Prostate gland (tissue), 2 donors: ENCODE measurements around the gene ZNF804A. TPM values are rescaled to one million over a fixed set of nuclear protein-coding genes. Genes with fewer than 3 reads are reported as not detected.

Experiments
- DNase-seq: peaks from one replicate; pipeline ENCODE4 v3.0.0-alpha.2; 2019; ENCODE audit warnings: low spot score
- H3K27ac ChIP-seq, 2 donors: fragments of 200-600 bp; sonication (generic); 2 replicates each; pipeline ENCODE4 v1.5.1; 2017 to 2019
- H3K27me3 ChIP-seq: fragments of 200-600 bp; sonication (generic); replicated peaks from 2 replicates; pipeline ENCODE4 v1.5.1; 2019; ENCODE audit not compliant: insufficient read depth
- H3K36me3 ChIP-seq, 2 donors: fragments of 200-600 bp; sonication (generic); 1 replicate in 1 of 2; 2 replicates in 1 of 2; pipeline versions ENCODE4 v1.5.1 to v1.8.1; 2017 to 2019
- H3K4me1 ChIP-seq: fragments of 200-600 bp; sonication (generic); replicated peaks from 2 replicates; pipeline ENCODE4 v1.5.1; 2019
- H3K4me3 ChIP-seq, 2 donors: fragments of 200-600 bp; sonication (generic); 2 replicates each; pipeline ENCODE4 v1.5.1; 2017 to 2019
- H3K9me3 ChIP-seq: fragments of 200-600 bp; sonication (generic); 2 replicates; pipeline ENCODE4 v1.5.1; 2017
- CTCF ChIP-seq, 4 experiments: fragments of 200-600 bp in 2 of 4; fragments of 450-650 bp in 2 of 4; sonication (generic) in 2 of 4; IDR thresholded peaks; 1 replicate in 3 of 4; 2 replicates in 1 of 4; pipeline ENCODE4 v1.5.1; 2016 to 2019; ENCODE audit warnings: antibody characterized with exemption in 4 of 4, mild to moderate bottlenecking in 2 of 4, moderate library complexity in 2 of 4
- POLR2A ChIP-seq: fragments of 450-650 bp; IDR thresholded peaks from one replicate; pipeline ENCODE4 v1.6.1; 2016; ENCODE audit warnings: antibody characterized with exemption, mild to moderate bottlenecking
- POLR2AphosphoS5 ChIP-seq: sonication (generic); formaldehyde crosslinking; IDR thresholded peaks from one replicate; pipeline ENCODE4 v1.6.1; 2017; ENCODE audit warnings: antibody characterized with exemption
- WGBS: methylation state at CpG from one replicate; pipeline ENCODE4 v1.1.5; 2018; 5-methylcytosine and 5-hydroxymethylcytosine counted together
- intact Hi-C: fragments of 100-400 bp; cut with DNase I; formaldehyde crosslinking; loops from one replicate; pipeline ENCODE4 v1.14.2; 2022
- total RNA-seq, 2 donors: library from RNA; depleted of rRNA; stranded (reverse); fragments of >200 nt; gene quantifications; one replicate each; pipeline ENCODE4 v1.1.0, GENCODE V29; 2016

Gene ZNF804A
- total RNA-seq, 2 donors from 2014 or later, result 0.41 to 0.80 TPM

GRCh38 chr2:184689638-184690037 is 91.3 kb downstream of the ZNF804A start:
- Histone ChIP-seq H3K27ac (no peak overlapping the region), H3K4me3 (no peak overlapping the region), H3K9me3 (no peaks in the 10 kb centered on the region), H3K27me3 (no peaks in the 10 kb centered on the region), H3K4me1 (no peaks in the 10 kb centered on the region), H3K36me3 (no peaks in the 10 kb centered on the region)
- intact Hi-C loops, result no loop called here
- DNase-seq, result no peak
- TF ChIP-seq CTCF (IDR thresholded peaks at IDR 0.05) (no peak), POLR2AphosphoS5 (no peak), POLR2A (no peak)
- 84% methylated on average over 1 of the region's 1 CpG for WGBS

GRCh38 chr2:184692141-184692734 is 93.9 kb downstream of the ZNF804A start:
- DNase-seq, result no peak
- Histone ChIP-seq H3K9me3 (no peaks in the 10 kb centered on the region), H3K27me3 (no peaks in the 10 kb centered on the region), H3K4me1 (no peaks in the 10 kb centered on the region), H3K4me3 (no peak overlapping the region), H3K36me3 (no peaks in the 10 kb centered on the region), H3K27ac (no peak overlapping the region)
- intact Hi-C loops, result no loop called here
- TF ChIP-seq POLR2AphosphoS5 (no peak), CTCF (IDR thresholded peaks at IDR 0.05) (no peak), POLR2A (no peak)
- 8% methylated on average over 3 of the region's 3 CpGs for WGBS

- Histone ChIP-seq H3K27me3 (no peaks in the 10 kb centered on the region), H3K4me1 (no peaks in the 10 kb centered on the region), H3K36me3 (no peaks in the 10 kb centered on the region), H3K4me3 (no peak overlapping the region), H3K9me3 (no peaks in the 10 kb centered on the region), H3K27ac (no peak overlapping the region)
- no peak for DNase-seq
- intact Hi-C loops, result no loop called here
- TF ChIP-seq POLR2AphosphoS5, result no peak
- TF ChIP-seq POLR2A, result no peak
- no peak for TF ChIP-seq CTCF (IDR thresholded peaks at IDR 0.05)
- 84% methylated on average over 1 of the region's 1 CpG for WGBS
Observed at GRCh38 chr2:184696644-184697043, 98.3 kb downstream of the ZNF804A start.

- Histone ChIP-seq H3K27me3 (no peaks in the 10 kb centered on the region), H3K4me1 (no peaks in the 10 kb centered on the region), H3K9me3 (no peaks in the 10 kb centered on the region), H3K4me3 (no peak overlapping the region), H3K36me3 (no peaks in the 10 kb centered on the region), H3K27ac (no peak overlapping the region)
- TF ChIP-seq POLR2AphosphoS5, result no peak
- no peak for TF ChIP-seq CTCF (IDR thresholded peaks at IDR 0.05)
- no peak for TF ChIP-seq POLR2A
- DNase-seq, result no peak
- 80% methylated on average over 3 of the region's 3 CpGs for WGBS
- intact Hi-C loops, result no loop called here
Observed at GRCh38 chr2:184698476-184698875, 100.1 kb downstream of the ZNF804A start.

GRCh38 chr2:184721881-184722280 is 123.6 kb downstream of the ZNF804A start:
- Histone ChIP-seq H3K9me3 (no peaks in the 10 kb centered on the region), H3K27me3 (no peaks in the 10 kb centered on the region), H3K4me1 (no peaks in the 10 kb centered on the region), H3K36me3 (no peaks in the 10 kb centered on the region), H3K4me3 (no peak overlapping the region), H3K27ac (no peak overlapping the region)
- intact Hi-C loops, result no loop called here
- DNase-seq, result no peak
- no peak for TF ChIP-seq POLR2A
- no peak for TF ChIP-seq POLR2AphosphoS5
- TF ChIP-seq CTCF (IDR thresholded peaks at IDR 0.05), result no peak
- 82% methylated on average over 6 of the region's 6 CpGs for WGBS
